Fibroblast of villous mesenchyme (primary cell): ENCODE data around the gene LTA4H. TPM values are rescaled to one million over a fixed set of nuclear protein-coding genes. Genes with fewer than 3 reads are reported as not detected.

Experiments used
- DNase-seq: peaks from one replicate; pipeline ENCODE4 v3.0.0-alpha.2; 2010; ENCODE audit warnings: low read depth
- H3K4me3 ChIP-seq: 2 replicates; pipeline ENCODE4 v1.5.1; 2011; ENCODE audit warnings: low read depth, mild to moderate bottlenecking, low read length
- total RNA-seq: library from RNA; depleted of rRNA; stranded (reverse); fragments of >200 nt; gene quantifications from 2 replicates; pipeline ENCODE4 v1.2.3, GENCODE V29; 2012
- TF ChIP-seq, protein P1 (sequence below): IDR thresholded peaks from 2 replicates; pipeline ENCODE4 v1.5.1; 2012; ENCODE audit warnings: low read depth, mild to moderate bottlenecking, low read length; ENCODE audit not compliant: insufficient read depth

Gene LTA4H
- total RNA-seq, 1 donor: 79.9 TPM

DNA sequence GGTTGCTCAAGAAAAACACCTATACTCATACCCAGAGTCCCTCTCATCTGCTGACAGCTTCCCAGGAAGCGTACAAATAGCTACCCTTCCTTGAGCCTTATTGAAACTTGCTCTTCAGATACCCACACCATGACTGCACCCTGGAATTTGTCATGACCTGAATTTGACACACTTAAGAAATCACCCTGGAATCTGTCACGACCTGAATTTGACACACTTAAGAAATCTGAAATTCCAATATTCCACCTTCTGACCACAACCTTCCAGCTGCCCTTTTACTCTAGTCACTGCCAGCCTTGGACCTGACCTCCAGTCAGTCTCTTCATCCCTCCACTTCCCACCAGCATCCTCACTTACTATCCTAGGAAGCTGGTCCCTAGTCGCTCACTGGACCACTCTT lies 38.1 kb downstream of the LTA4H start:
- no peak for DNase-seq
- TF ChIP-seq, protein P1, sequence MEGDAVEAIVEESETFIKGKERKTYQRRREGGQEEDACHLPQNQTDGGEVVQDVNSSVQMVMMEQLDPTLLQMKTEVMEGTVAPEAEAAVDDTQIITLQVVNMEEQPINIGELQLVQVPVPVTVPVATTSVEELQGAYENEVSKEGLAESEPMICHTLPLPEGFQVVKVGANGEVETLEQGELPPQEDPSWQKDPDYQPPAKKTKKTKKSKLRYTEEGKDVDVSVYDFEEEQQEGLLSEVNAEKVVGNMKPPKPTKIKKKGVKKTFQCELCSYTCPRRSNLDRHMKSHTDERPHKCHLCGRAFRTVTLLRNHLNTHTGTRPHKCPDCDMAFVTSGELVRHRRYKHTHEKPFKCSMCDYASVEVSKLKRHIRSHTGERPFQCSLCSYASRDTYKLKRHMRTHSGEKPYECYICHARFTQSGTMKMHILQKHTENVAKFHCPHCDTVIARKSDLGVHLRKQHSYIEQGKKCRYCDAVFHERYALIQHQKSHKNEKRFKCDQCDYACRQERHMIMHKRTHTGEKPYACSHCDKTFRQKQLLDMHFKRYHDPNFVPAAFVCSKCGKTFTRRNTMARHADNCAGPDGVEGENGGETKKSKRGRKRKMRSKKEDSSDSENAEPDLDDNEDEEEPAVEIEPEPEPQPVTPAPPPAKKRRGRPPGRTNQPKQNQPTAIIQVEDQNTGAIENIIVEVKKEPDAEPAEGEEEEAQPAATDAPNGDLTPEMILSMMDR: no peak
- H3K4me3 ChIP-seq: no peak overlapping the region

DNA sequence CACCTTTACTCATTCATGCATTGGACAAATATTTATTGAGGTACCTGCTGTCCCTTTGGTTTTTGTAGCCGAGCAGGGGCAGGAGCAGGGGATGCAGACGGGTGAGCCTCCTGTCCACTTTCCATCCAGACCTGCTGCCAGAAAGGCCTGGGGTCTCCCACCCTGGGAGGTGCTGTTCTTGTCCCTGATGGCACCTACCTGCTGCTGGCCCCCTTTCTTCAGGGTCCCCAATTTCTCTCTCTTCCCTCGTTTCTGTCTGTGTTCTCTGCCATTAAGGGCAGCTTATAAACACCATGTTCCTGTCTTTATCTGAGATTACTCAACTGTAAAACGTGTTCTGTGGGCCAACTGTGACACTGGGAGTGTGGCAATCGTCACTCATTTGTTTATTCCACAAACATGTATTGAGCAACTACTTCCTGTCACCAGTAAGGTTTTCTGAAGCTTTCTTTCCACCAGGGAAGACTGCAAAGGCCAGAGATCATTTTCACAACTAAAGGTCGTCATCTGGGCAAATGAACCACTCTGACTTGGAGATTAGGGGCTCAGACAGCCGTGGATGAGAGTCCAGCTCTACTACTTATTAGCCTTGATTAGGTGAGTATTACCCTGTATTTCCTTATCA lies 39.2 kb downstream of the LTA4H start, which contains the start of gene HAL:
Gene HAL (minus strand): TSS at position 311 of the 625 bp plus-strand sequence. CDS start 434 bp downstream, outside the sequence.
- TF ChIP-seq, protein P1: no peak
- DNase-seq: peak; percentile 66
- no peak within 1 kb of the TSS for H3K4me3 ChIP-seq

DNA sequence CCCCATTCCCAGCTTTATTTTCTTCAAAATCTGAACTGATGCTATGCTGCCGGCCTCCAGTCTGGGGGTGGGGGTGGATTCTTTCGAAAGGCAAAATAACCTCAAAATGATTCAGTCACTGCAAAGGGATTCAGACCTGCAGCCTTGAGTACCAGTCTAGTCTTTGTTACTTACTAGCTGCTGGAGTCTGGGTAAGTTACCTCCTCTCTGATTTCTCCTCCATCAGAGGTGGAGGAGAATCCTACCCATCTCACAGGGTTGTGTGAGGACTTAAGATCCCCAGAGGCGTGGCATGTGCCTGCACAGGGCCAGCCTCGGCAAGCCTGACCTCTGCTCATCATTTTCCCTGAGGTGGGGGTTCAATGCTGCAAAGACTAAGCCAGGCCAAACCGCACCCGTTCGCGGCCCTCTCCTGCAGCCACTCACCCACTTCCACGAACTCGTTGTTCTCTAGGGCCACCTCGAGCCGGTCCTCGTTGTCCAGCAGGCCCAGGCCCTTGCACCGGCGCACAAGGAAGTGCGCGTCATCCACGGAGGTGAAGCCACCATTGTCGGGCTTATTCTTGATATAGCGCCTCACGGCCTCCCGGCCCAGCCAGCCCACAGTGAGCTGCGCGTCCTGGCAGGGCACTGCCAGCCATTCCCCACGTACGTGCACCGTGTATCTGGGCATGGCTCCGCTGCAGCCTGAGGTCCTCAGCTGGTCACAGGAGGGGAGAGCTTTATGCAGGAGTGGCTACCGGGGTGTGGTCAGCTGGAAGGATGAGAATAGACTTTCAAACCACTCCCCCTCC lies 40.0 kb downstream of the LTA4H start:
- DNase-seq: no peak
- H3K4me3 ChIP-seq: no peak overlapping the region
- TF ChIP-seq, protein P1: no peak

DNA sequence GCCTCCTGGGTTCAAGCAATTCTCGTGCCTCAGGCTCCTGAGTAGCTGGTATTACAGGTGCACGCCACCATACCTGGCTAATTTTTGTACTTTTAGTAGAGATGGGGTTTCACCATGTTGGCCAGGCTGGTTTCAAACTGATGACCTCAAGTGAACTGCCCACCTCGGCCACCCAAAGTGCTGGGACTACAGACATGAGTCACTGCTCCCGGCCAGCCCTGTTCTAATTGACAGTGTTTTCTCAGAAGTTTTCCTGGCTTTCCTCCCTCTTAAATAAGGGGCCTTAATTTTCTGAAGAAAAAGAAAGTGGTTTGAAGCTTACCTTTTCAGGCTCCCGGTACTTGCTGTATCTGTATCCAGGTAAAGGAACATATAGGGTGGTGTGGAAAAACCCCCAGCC lies 40.9 kb downstream of the LTA4H start:
- TF ChIP-seq, protein P1: no peak
- no peak for DNase-seq
- H3K4me3 ChIP-seq: no peak overlapping the region

DNA sequence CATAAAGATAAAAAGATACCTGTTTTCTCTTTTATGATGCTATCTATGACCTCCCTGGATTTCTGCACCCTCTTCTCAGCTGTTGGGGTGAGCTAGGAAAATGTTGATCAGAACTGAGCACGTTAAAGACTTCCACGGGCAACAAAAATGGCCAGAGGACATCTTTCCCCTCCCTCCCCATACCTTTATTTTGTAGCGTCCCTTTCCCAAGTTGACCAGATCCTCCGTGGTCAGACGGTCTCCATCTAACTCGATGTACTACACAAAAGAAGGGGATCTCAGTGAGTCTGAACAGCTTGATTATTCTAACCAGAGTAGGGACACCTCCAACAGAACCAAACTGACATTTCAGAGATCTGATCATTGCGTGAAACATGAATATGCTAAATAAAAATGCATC lies 41.5 kb downstream of the LTA4H start:
- no peak for DNase-seq
- H3K4me3 ChIP-seq: no peak overlapping the region
- TF ChIP-seq, protein P1: no peak

DNA sequence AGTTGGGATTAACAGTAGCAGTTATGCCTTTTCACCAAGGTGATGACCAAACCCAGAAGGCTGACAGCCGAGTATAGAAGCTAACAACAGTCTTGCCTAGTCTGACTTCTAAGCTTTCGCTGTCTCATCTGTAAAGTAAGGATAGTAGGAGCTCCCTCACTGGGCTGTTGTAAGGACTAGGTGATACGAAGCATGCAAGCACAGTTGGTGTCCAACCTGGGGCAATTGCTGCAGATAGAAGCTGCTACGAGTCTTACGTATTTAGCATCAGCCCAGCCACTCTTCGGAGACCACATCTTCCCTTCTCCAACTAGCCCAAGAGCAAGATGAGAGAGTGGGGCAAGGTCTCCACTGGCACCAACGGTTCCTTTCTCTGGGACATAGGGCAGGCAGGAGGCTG lies 45.3 kb downstream of the LTA4H start:
- TF ChIP-seq, protein P1: no peak
- DNase-seq: no peak
- H3K4me3 ChIP-seq: no peak overlapping the region
